ENCODE data around the gene LTBP3. TPM values are rescaled to one million over a fixed set of nuclear protein-coding genes. Genes with fewer than 3 reads are reported as not detected.

LTBP3 gene
- total and polyA plus RNA-seq, 9 of the 15 experiments (the other 6 are each of a cell fraction or from before 2014, with no cell fraction given), result 0.06 to 20.5 (median 4.8) TPM

- Histone ChIP-seq H3K4me1 (replicated peaks in 1 of 2; ENCODE audit: control insufficient read depth in 2 of 2, insufficient read depth in 2 of 2, low read length in 2 of 2) (peaks cover 6 to 26% of the 10 kb centered on the region in 2 experiments; a peak in 4 of 5 replicates), H3K9ac (ENCODE audit: insufficient read depth in 1 of 2, low read depth in 2 of 2, low read length in 2 of 2) (no peak overlapping the region), H3K27me3 (ENCODE audit: control insufficient read depth in 2 of 2, insufficient read depth in 2 of 2, low read length in 2 of 2) (no peaks in the 10 kb centered on the region), H2AFZ (ENCODE audit: low read depth, low read length) (no peak overlapping the region), H3K79me2 (ENCODE audit: control insufficient read depth, insufficient read depth, low read length) (no peaks in the 10 kb centered on the region), H4K20me1 (replicated peaks; ENCODE audit: control insufficient read depth, insufficient read depth, low read length) (no peaks in the 10 kb centered on the region), H3K36me3 (ENCODE audit: control insufficient read depth, insufficient read depth, low read length) (peaks cover 31% of the 10 kb centered on the region; the same call in 2 of the 3 replicates), H3K4me3 (no peak overlapping the region), H3K4me2 (ENCODE audit: insufficient read depth, low read length) (no peak overlapping the region), H3K9me1 (ENCODE audit: control insufficient read depth, insufficient read depth, low read length) (no peaks in the 10 kb centered on the region), H3K9me3 (replicated peaks; ENCODE audit: control insufficient read depth, insufficient read depth, low read depth, low read length) (no peaks in the 10 kb centered on the region), H3K27ac (ENCODE audit: extremely low read depth, low read depth, low read length) (no peak overlapping the region)
- CTCF ChIA-PET (ENCODE audit: low intra/inter-chr PET ratio), result no interaction called here
- FAIRE-seq (no peak), ATAC-seq (no peak), DNase-seq (ENCODE audit: extremely low read depth in 1 of 4, low spot score in 3 of 4) (no peak)
- POLR2A ChIA-PET, result interaction anchor here (0.6 to 2.5 kb wide), 2 partner anchors 12 to 258 kb away, joined by 4 to 7 read pairs; no protein-coding TSS in a partner anchor
- TF ChIP-seq TAL1 (IDR thresholded peaks at IDR 0.05) (no peak), TBL1XR1 (IDR thresholded peaks at IDR 0.05; ENCODE audit: low read length in 2 of 2) (no peak), PPARD (CRISPR knock-in tag; IDR thresholded peaks at IDR 0.05) (no peak)
- BruUV-seq (replicated peaks), result no TSS peak
- intact Hi-C loops (cut with micrococcal nuclease), result no loop called here
- 84% methylated on average over 4 of the region's 6 CpGs for WGBS (ENCODE audit: insufficient coverage, low coverage, missing lambda C conversion rate)
- in situ Hi-C loops (cut with MboI), result no loop called here
Measured at GRCh38 chr11:65599955-65600246, 41.7 kb upstream of the LTBP3 start.

- H3K9me1 ChIP-seq (ENCODE audit: control insufficient read depth, insufficient read depth, low read length), result no peaks in the 10 kb centered on the region
- H3K4me1 ChIP-seq (replicated peaks in 1 of 2; ENCODE audit: control insufficient read depth in 2 of 2, insufficient read depth in 2 of 2, low read length in 2 of 2), result peaks cover 6 to 27% of the 10 kb centered on the region in 2 experiments; a peak in 4 of 5 replicates
- no peaks in the 10 kb centered on the region for H3K9me3 ChIP-seq (replicated peaks; ENCODE audit: control insufficient read depth, insufficient read depth, low read depth, low read length)
- ChIA-PET CTCF (ENCODE audit: low intra/inter-chr PET ratio) (no interaction called here), POLR2A (interaction anchor here (0.5 to 2.5 kb wide), 4 partner anchors 11 to 257 kb away, joined by 3 to 7 read pairs (median 4); no protein-coding TSS in a partner anchor)
- no peak overlapping the region for H3K9ac ChIP-seq (ENCODE audit: insufficient read depth in 1 of 2, low read depth in 2 of 2, low read length in 2 of 2)
- WGBS (ENCODE audit: insufficient coverage, low coverage, missing lambda C conversion rate), result 92% methylated on average over 14 of the region's 49 CpGs
- FAIRE-seq (no peak), ATAC-seq (no peak), DNase-seq (ENCODE audit: extremely low read depth in 1 of 4, low spot score in 3 of 4) (no peak)
- H2AFZ ChIP-seq (ENCODE audit: low read depth, low read length), result no peak overlapping the region
- H3K27ac ChIP-seq (ENCODE audit: extremely low read depth, low read depth, low read length), result no peak overlapping the region
- peaks cover 26% of the 10 kb centered on the region; the same call in 1 of the 3 replicates for H3K36me3 ChIP-seq (ENCODE audit: control insufficient read depth, insufficient read depth, low read length)
- H3K79me2 ChIP-seq (ENCODE audit: control insufficient read depth, insufficient read depth, low read length), result no peaks in the 10 kb centered on the region
- BruUV-seq (replicated peaks), result no TSS peak
- TF ChIP-seq TEAD1 (CRISPR knock-in tag; IDR thresholded peaks at IDR 0.05) (no peak), ELF2 (CRISPR knock-in tag; IDR thresholded peaks at IDR 0.05) (no peak), TCF3 (CRISPR knock-in tag; IDR thresholded peaks at IDR 0.05) (no peak), RHOXF2B (CRISPR knock-in tag; conservative IDR thresholded peaks at IDR 0.05) (no peak), RBFOX2 (IDR thresholded peaks at IDR 0.05; ENCODE audit: low read depth, low read length) (peak; percentile 15; the same call in 1 of the 2 replicates), BDP1 (IDR thresholded peaks at IDR 0.05; ENCODE audit: insufficient read depth, insufficient read length) (no peak), CXXC5 (CRISPR knock-in tag; IDR thresholded peaks at IDR 0.05) (no peak), KLF10 (CRISPR knock-in tag; IDR thresholded peaks at IDR 0.05) (no peak), ZNF584 (CRISPR knock-in tag; IDR thresholded peaks at IDR 0.05; ENCODE audit: low read depth) (no peak), ZBTB33 (CRISPR knock-in tag; IDR thresholded peaks at IDR 0.05) (peak; percentile 59; the same call in 1 of the 2 replicates), POLR2G (IDR thresholded peaks at IDR 0.05; ENCODE audit: low read depth, low read length) (peak; percentile 42; the same call in 1 of the 2 replicates)
- intact Hi-C loops (cut with micrococcal nuclease), result no loop called here
- H3K4me3 ChIP-seq, result no peak overlapping the region
- in situ Hi-C loops (cut with MboI), result no loop called here
- H4K20me1 ChIP-seq (replicated peaks; ENCODE audit: control insufficient read depth, insufficient read depth, low read length), result no peaks in the 10 kb centered on the region
- H3K27me3 ChIP-seq (ENCODE audit: control insufficient read depth in 2 of 2, insufficient read depth in 2 of 2, low read length in 2 of 2), result no peaks in the 10 kb centered on the region
- no peak overlapping the region for H3K4me2 ChIP-seq (ENCODE audit: insufficient read depth, low read length)
Measured at GRCh38 chr11:65599216-65599954, 41.2 kb upstream of the LTBP3 start.
